OCI-LY1 (cell line): ENCODE results near the gene DPH6.

Source experiments
- H2AFZ ChIP-seq: fragments of 200-600 bp; sonication (generic), shearing (Covaris generic); 2 replicates; pipeline ENCODE4 v1.6.0; 2014; ENCODE audit warnings: antibody characterized with exemption, mild to moderate bottlenecking, low read length
- H3F3A ChIP-seq: fragments of 200-600 bp; sonication (generic), shearing (Covaris generic); 2 replicates; pipeline ENCODE4 v1.6.0; 2014; ENCODE audit warnings: mild to moderate bottlenecking, antibody characterized with exemption, low read length, moderate library complexity; ENCODE audit not compliant: insufficient read depth
- H3K27ac ChIP-seq: fragments of 200-600 bp; sonication (generic); 2 replicates; pipeline ENCODE4 v1.5.1; 2014; ENCODE audit warnings: low read length, mixed run types, mild to moderate bottlenecking, low read depth; ENCODE audit not compliant: poor library complexity, severe bottlenecking
- H3K27me3 ChIP-seq: fragments of 200-600 bp; sonication (generic); 2 replicates; pipeline ENCODE4 v1.6.0; 2014; ENCODE audit warnings: antibody characterized with exemption, mild to moderate bottlenecking, low read length, moderate library complexity; ENCODE audit not compliant: insufficient read depth
- H3K36me3 ChIP-seq: fragments of 200-600 bp; sonication (generic); 2 replicates; pipeline ENCODE4 v1.6.1; 2014; ENCODE audit warnings: mild to moderate bottlenecking, antibody characterized with exemption, low read length, moderate library complexity, mixed read lengths; ENCODE audit not compliant: insufficient read depth
- H3K4me1 ChIP-seq: fragments of 200-600 bp; sonication (generic); 2 replicates; pipeline ENCODE4 v1.5.1; 2014; ENCODE audit warnings: mild to moderate bottlenecking, low read length, moderate library complexity; ENCODE audit not compliant: insufficient read depth, severe bottlenecking
- H3K4me2 ChIP-seq: fragments of 200-600 bp; sonication (generic), shearing (Covaris generic); 2 replicates; pipeline ENCODE4 v1.6.1; 2014; ENCODE audit warnings: low read length
- H3K4me3 ChIP-seq: fragments of 200-600 bp; sonication (generic); 2 replicates; pipeline ENCODE4 v1.5.1; 2014; ENCODE audit warnings: low read length, low read depth, mild to moderate bottlenecking, mixed read lengths; ENCODE audit not compliant: poor library complexity, severe bottlenecking
- H3K79me2 ChIP-seq: fragments of 200-600 bp; shearing (Covaris generic); 2 replicates; pipeline ENCODE4 v1.6.1; 2016; ENCODE audit warnings: mixed run types, low read length, mixed read lengths; ENCODE audit not compliant: insufficient read depth
- H3K9ac ChIP-seq: fragments of 200-600 bp; sonication (generic), shearing (Covaris generic); 2 replicates; pipeline ENCODE4 v1.6.1; 2014; ENCODE audit warnings: mild to moderate bottlenecking, low read length, mixed read lengths
- H3K9me2 ChIP-seq: fragments of 200-600 bp; sonication (generic), shearing (Covaris generic); 2 replicates; pipeline ENCODE4 v1.6.1; 2014; ENCODE audit warnings: low read depth, mild to moderate bottlenecking, low read length, mixed read lengths
- H3K9me3 ChIP-seq: fragments of 200-600 bp; shearing (Covaris generic); 2 replicates; pipeline ENCODE4 v1.6.1; 2014; ENCODE audit warnings: low read length, mixed read lengths
- H4K20me1 ChIP-seq: fragments of 200-600 bp; sonication (generic), shearing (Covaris generic); 2 replicates; pipeline ENCODE4 v1.6.0; 2016; ENCODE audit warnings: mild to moderate bottlenecking, low read length; ENCODE audit not compliant: insufficient read depth
- CTCF ChIP-seq: fragments of 200-600 bp; sonication (generic), shearing (Covaris generic); IDR thresholded peaks from 2 replicates; pipeline ENCODE4 v1.5.1; 2017; ENCODE audit warnings: mild to moderate bottlenecking, antibody characterized with exemption, low read length, moderate library complexity, mixed read lengths
- EZH2 ChIP-seq: fragments of 200-600 bp; sonication (generic), shearing (Covaris generic); IDR thresholded peaks from 2 replicates; pipeline ENCODE4 v1.8.0; 2017; ENCODE audit warnings: borderline replicate concordance, mixed run types, mild to moderate bottlenecking, antibody characterized with exemption, low read length, moderate library complexity, mixed read lengths

Gene DPH6

GRCh38 chr15:35376707-35377106 is 169.3 kb downstream of the DPH6 start:
- no peak overlapping the region for H3K4me2 ChIP-seq
- H3F3A ChIP-seq: no peaks in the 10 kb centered on the region
- no peaks in the 10 kb centered on the region for H3K4me1 ChIP-seq
- H3K9me3 ChIP-seq: no peaks in the 10 kb centered on the region
- H3K27me3 ChIP-seq: no peaks in the 10 kb centered on the region
- H3K36me3 ChIP-seq: no peaks in the 10 kb centered on the region
- H3K9ac ChIP-seq: no peak overlapping the region
- H3K27ac ChIP-seq: no peak overlapping the region
- H4K20me1 ChIP-seq: no peaks in the 10 kb centered on the region
- no peaks in the 10 kb centered on the region for H3K9me2 ChIP-seq
- TF ChIP-seq CTCF (no peak), EZH2 (no peak)
- no peak overlapping the region for H3K4me3 ChIP-seq
- H3K79me2 ChIP-seq: no peaks in the 10 kb centered on the region
- H2AFZ ChIP-seq: no peak overlapping the region

GRCh38 chr15:35374661-35375060 is 171.3 kb downstream of the DPH6 start:
- no peak overlapping the region for H3K9ac ChIP-seq
- no peaks in the 10 kb centered on the region for H3K27me3 ChIP-seq
- no peak overlapping the region for H3K4me2 ChIP-seq
- no peak overlapping the region for H3K27ac ChIP-seq
- no peaks in the 10 kb centered on the region for H4K20me1 ChIP-seq
- no peaks in the 10 kb centered on the region for H3K9me2 ChIP-seq
- no peak overlapping the region for H2AFZ ChIP-seq
- H3K79me2 ChIP-seq: no peaks in the 10 kb centered on the region
- TF ChIP-seq EZH2: no peak
- TF ChIP-seq CTCF: no peak
- H3K9me3 ChIP-seq: no peaks in the 10 kb centered on the region
- H3K36me3 ChIP-seq: no peaks in the 10 kb centered on the region
- H3K4me3 ChIP-seq: no peak overlapping the region
- H3F3A ChIP-seq: no peaks in the 10 kb centered on the region
- H3K4me1 ChIP-seq: no peaks in the 10 kb centered on the region

- TF ChIP-seq CTCF: no peak
- no peak for TF ChIP-seq EZH2
- Histone ChIP-seq H3K4me2 (no peak overlapping the region), H4K20me1 (no peaks in the 10 kb centered on the region), H3K9me3 (peaks cover 3% of the 10 kb centered on the region; the same call in 1 of the 2 replicates), H3F3A (no peaks in the 10 kb centered on the region), H3K27ac (no peak overlapping the region), H3K27me3 (no peaks in the 10 kb centered on the region), H3K4me3 (no peak overlapping the region), H2AFZ (no peak overlapping the region), H3K9me2 (no peaks in the 10 kb centered on the region), H3K79me2 (no peaks in the 10 kb centered on the region), H3K9ac (no peak overlapping the region), H3K36me3 (no peaks in the 10 kb centered on the region), H3K4me1 (no peaks in the 10 kb centered on the region)
Observed at GRCh38 chr15:35362195-35362829, 183.7 kb downstream of the DPH6 start.
